ENCODE data around the gene DLGAP4. TPM values are rescaled to one million over a fixed set of nuclear protein-coding genes. Genes with fewer than 3 reads are reported as not detected.
"Not testable (repeated sequence)": the region's sequence is repeated elsewhere in the genome, so short reads cannot be mapped to it uniquely, and the experiment has no call there.

DLGAP4 gene
- total RNA-seq, 2 donors from 2014 or later = 62.9 to 78.2 TPM

DNA sequence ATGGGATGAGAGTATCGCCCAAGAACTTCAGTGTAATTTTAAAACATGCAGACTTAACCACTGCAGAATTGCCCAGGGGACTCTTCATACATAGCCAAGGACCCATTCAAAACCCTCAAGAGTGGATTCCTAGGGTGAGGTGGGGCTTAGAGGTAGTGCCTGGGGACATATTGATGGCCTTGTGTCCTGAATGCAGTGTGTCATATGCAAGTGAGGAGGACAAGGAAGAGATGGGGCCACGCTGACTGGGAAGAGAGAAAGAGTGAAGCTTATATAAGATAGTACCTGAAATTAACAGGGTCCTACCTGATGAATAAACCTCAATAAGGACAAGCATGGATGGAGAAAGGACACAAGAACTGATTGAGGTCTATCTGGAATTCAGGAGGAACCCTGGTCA, 249.1 kb downstream of the DLGAP4 start:
- 81 to 90% methylated on average over 2 of the region's 2 CpGs for WGBS, 2 experiments (ENCODE audit: insufficient coverage in 1 of 2, insufficient read length in 1 of 2)
- H3K4me3 ChIP-seq (ENCODE audit: low read length) = no peak overlapping the region
- H3K27ac Mint-ChIP-seq = no peak overlapping the region

DNA sequence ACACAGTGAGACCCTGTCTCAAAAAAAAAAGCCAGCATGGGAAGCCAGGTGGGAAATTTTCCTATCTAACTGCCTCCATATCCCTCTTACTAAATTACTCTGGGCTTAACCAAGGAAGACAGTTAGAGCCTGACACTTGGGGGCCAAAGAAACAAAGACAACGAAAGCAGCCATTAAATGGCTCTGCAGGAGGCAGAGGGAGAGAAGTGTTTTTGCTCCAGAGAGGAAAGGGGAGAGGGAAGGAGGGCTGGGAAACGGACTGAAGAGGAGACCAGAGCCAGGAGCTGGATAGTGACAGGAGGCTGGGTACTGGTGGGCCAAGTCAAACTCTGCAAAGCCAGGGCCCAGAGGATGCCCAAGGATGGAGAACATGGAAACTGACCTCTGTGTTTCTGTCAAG, 256.6 kb downstream of the DLGAP4 start:
- TF ChIP-seq, protein P1, sequence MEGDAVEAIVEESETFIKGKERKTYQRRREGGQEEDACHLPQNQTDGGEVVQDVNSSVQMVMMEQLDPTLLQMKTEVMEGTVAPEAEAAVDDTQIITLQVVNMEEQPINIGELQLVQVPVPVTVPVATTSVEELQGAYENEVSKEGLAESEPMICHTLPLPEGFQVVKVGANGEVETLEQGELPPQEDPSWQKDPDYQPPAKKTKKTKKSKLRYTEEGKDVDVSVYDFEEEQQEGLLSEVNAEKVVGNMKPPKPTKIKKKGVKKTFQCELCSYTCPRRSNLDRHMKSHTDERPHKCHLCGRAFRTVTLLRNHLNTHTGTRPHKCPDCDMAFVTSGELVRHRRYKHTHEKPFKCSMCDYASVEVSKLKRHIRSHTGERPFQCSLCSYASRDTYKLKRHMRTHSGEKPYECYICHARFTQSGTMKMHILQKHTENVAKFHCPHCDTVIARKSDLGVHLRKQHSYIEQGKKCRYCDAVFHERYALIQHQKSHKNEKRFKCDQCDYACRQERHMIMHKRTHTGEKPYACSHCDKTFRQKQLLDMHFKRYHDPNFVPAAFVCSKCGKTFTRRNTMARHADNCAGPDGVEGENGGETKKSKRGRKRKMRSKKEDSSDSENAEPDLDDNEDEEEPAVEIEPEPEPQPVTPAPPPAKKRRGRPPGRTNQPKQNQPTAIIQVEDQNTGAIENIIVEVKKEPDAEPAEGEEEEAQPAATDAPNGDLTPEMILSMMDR (conservative IDR thresholded peaks at IDR 0.05) = no peak

More for the DNA sequence above, 249.1 kb downstream of the DLGAP4 start:
- TF ChIP-seq, protein P1 (conservative IDR thresholded peaks at IDR 0.05) = no peak
- Mint-ChIP-seq H3K4me1 (peaks cover 3% of the 10 kb centered on the region), H3K36me3 (ENCODE audit: low read depth) (peaks cover 8% of the 10 kb centered on the region), H3K27me3 (ENCODE audit: insufficient read depth) (no peaks in the 10 kb centered on the region), H3K4me3 (no peak overlapping the region), H3K9me3 (no peaks in the 10 kb centered on the region)
- DNase-seq = no peak
- no peak overlapping the region for H3K27ac ChIP-seq (ENCODE audit: low read depth, low read length)
- H3K36me3 ChIP-seq (ENCODE audit: control insufficient read depth, insufficient read depth, low read length) = no peaks in the 10 kb centered on the region
- no peak overlapping the region for H3K9ac ChIP-seq (ENCODE audit: extremely low read depth, low read length, poor library complexity, severe bottlenecking)
- no peaks in the 10 kb centered on the region for H3K4me1 ChIP-seq (ENCODE audit: control insufficient read depth, insufficient read depth, low read length)
- no peaks in the 10 kb centered on the region for H3K9me3 ChIP-seq (ENCODE audit: control insufficient read depth, low read length)
- no peaks in the 10 kb centered on the region for H3K27me3 ChIP-seq (ENCODE audit: control insufficient read depth, insufficient read depth, low read length, poor library complexity, severe bottlenecking)

DNA sequence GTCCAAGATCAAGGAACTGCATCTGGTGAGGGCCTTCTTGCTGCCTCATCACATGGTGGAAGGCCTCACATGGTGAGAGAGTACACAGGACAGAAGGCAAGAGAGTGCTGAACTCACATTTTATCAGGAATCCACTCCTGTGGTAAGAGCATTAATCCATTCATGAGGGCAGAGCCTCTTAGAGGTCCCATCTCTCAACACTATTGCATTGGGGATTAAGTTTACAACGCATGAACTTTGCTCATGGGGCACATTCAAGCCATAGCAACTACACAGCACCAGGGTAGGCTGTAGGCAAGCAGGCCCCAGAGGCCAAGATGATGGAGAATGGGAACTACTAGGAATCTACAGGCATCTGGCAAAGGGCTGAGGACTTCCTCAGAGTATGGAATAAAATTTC, 257.2 kb downstream of the DLGAP4 start:
- Mint-ChIP-seq H3K27me3 (ENCODE audit: insufficient read depth) (no peaks in the 10 kb centered on the region), H3K27ac (no peak overlapping the region), H3K9me3 (peaks cover 12% of the 10 kb centered on the region), H3K36me3 (ENCODE audit: low read depth) (peaks cover 18% of the 10 kb centered on the region), H3K4me3 (no peak overlapping the region), H3K4me1 (peaks cover 14% of the 10 kb centered on the region)
- 94% methylated on average over 1 of the region's 1 CpG; no CpG with 5 or more reads in 1 of the 2 experiments for WGBS, 2 experiments (ENCODE audit: insufficient coverage in 1 of 2, insufficient read length in 1 of 2)
- DNase-seq = no peak
- H3K9ac ChIP-seq (ENCODE audit: extremely low read depth, low read length, poor library complexity, severe bottlenecking) = no peak overlapping the region
- no peak overlapping the region for H3K4me3 ChIP-seq (ENCODE audit: low read length)
- TF ChIP-seq, protein P1 (conservative IDR thresholded peaks at IDR 0.05) = no peak
- H3K36me3 ChIP-seq (ENCODE audit: control insufficient read depth, insufficient read depth, low read length) = no peaks in the 10 kb centered on the region
- H3K4me1 ChIP-seq (ENCODE audit: control insufficient read depth, insufficient read depth, low read length) = no peaks in the 10 kb centered on the region
- peaks cover 14% of the 10 kb centered on the region for H3K9me3 ChIP-seq (ENCODE audit: control insufficient read depth, low read length)
- no peaks in the 10 kb centered on the region for H3K27me3 ChIP-seq (ENCODE audit: control insufficient read depth, insufficient read depth, low read length, poor library complexity, severe bottlenecking)
- no peak overlapping the region for H3K27ac ChIP-seq (ENCODE audit: low read depth, low read length)

More for the DNA sequence above, 256.6 kb downstream of the DLGAP4 start:
- Histone ChIP-seq H3K9ac (ENCODE audit: extremely low read depth, low read length, poor library complexity, severe bottlenecking) (no peak overlapping the region), H3K4me3 (ENCODE audit: low read length) (no peak overlapping the region), H3K4me1 (ENCODE audit: control insufficient read depth, insufficient read depth, low read length) (no peaks in the 10 kb centered on the region), H3K36me3 (ENCODE audit: control insufficient read depth, insufficient read depth, low read length) (no peaks in the 10 kb centered on the region), H3K27ac (ENCODE audit: low read depth, low read length) (no peak overlapping the region), H3K9me3 (ENCODE audit: control insufficient read depth, low read length) (peaks cover 14% of the 10 kb centered on the region), H3K27me3 (ENCODE audit: control insufficient read depth, insufficient read depth, low read length, poor library complexity, severe bottlenecking) (no peaks in the 10 kb centered on the region)
- H3K27me3 Mint-ChIP-seq (ENCODE audit: insufficient read depth) = no peaks in the 10 kb centered on the region
- peaks cover 18% of the 10 kb centered on the region for H3K36me3 Mint-ChIP-seq (ENCODE audit: low read depth)
- no peak overlapping the region for H3K4me3 Mint-ChIP-seq
- peaks cover 14% of the 10 kb centered on the region for H3K4me1 Mint-ChIP-seq
- DNase-seq = peak; percentile 74
- peaks cover 12% of the 10 kb centered on the region for H3K9me3 Mint-ChIP-seq
- 12 to 17% methylated on average over 2 of the region's 2 CpGs for WGBS, 2 experiments (ENCODE audit: insufficient coverage in 1 of 2, insufficient read length in 1 of 2)
- H3K27ac Mint-ChIP-seq = peak overlapping the region; percentile 38

DNA sequence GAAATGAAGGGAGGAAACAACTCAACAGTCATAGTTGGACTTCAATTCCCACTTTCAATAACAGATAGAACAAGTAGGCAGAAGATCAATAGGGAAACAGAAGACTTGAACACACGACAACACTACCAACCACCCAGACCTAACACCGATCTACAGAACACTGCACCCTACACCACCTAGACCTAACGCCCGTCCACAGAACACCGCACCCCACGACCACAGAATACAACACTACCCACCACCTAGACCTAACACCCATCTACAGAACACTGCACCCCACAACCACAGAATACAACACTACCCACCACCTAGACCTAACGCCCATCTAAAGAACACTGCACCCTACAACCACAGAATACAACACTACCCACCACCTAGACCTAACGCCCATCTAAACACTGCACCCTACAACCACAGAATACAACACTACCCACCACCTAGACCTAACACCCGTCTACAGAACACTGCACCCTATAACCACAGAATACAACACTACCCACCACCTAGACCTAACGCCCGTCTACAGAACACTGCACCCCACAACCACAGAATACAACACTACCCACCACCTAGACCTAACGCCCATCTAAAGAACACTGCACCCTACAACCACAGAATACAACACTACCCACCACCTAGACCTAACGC, 258.1 kb downstream of the DLGAP4 start:
- H3K9me3 ChIP-seq (ENCODE audit: control insufficient read depth, low read length) = peaks cover 14% of the 10 kb centered on the region
- not testable (repeated sequence) for H3K27me3 ChIP-seq (ENCODE audit: control insufficient read depth, insufficient read depth, low read length, poor library complexity, severe bottlenecking); H3K27me3 Mint-ChIP-seq (ENCODE audit: insufficient read depth); H3K36me3 ChIP-seq (ENCODE audit: control insufficient read depth, insufficient read depth, low read length); H3K27ac Mint-ChIP-seq; DNase-seq; H3K27ac ChIP-seq (ENCODE audit: low read depth, low read length); H3K9ac ChIP-seq (ENCODE audit: extremely low read depth, low read length, poor library complexity, severe bottlenecking); H3K4me3 Mint-ChIP-seq; H3K4me3 ChIP-seq (ENCODE audit: low read length); H3K4me1 ChIP-seq (ENCODE audit: control insufficient read depth, insufficient read depth, low read length)
- 100% methylated on average over 1 to 10 of the region's 13 CpGs for WGBS, 2 experiments (ENCODE audit: insufficient coverage in 1 of 2, insufficient read length in 1 of 2)
- peaks cover 17% of the 10 kb centered on the region for H3K36me3 Mint-ChIP-seq (ENCODE audit: low read depth)
- H3K9me3 Mint-ChIP-seq = peaks cover 12% of the 10 kb centered on the region
- peaks cover 14% of the 10 kb centered on the region for H3K4me1 Mint-ChIP-seq

DNA sequence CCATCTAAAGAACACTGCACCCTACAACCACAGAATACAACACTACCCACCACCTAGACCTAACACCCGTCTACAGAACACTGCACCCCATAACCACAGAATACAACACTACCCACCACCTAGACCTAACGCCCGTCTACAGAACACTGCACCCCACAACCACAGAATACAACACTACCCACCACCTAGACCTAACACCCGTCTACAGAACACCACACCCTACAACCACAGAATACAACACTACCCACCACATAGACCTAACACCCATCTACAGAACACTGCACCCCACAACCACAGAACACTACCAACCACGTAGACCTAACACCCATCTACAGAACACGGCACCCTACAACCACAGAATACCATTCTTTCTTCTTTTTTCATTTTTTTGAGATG, 258.6 kb downstream of the DLGAP4 start:
- H3K36me3 ChIP-seq (ENCODE audit: control insufficient read depth, insufficient read depth, low read length); H3K27me3 ChIP-seq (ENCODE audit: control insufficient read depth, insufficient read depth, low read length, poor library complexity, severe bottlenecking); DNase-seq; H3K27ac ChIP-seq (ENCODE audit: low read depth, low read length); H3K27me3 Mint-ChIP-seq (ENCODE audit: insufficient read depth); H3K4me3 Mint-ChIP-seq; H3K9ac ChIP-seq (ENCODE audit: extremely low read depth, low read length, poor library complexity, severe bottlenecking); H3K4me3 ChIP-seq (ENCODE audit: low read length); H3K27ac Mint-ChIP-seq; H3K4me1 ChIP-seq (ENCODE audit: control insufficient read depth, insufficient read depth, low read length): not testable (repeated sequence)
- peaks cover 12% of the 10 kb centered on the region for H3K9me3 Mint-ChIP-seq
- peaks cover 18% of the 10 kb centered on the region for H3K4me1 Mint-ChIP-seq
- peaks cover 16% of the 10 kb centered on the region for H3K36me3 Mint-ChIP-seq (ENCODE audit: low read depth)
- H3K9me3 ChIP-seq (ENCODE audit: control insufficient read depth, low read length) = peaks cover 14% of the 10 kb centered on the region
- WGBS, 2 experiments (ENCODE audit: insufficient coverage in 1 of 2, insufficient read length in 1 of 2) = 90 to 95% methylated on average over 3 to 6 of the region's 6 CpGs

All from endodermal cell (in vitro differentiated cells).